Stimulated activated CD4-positive, alpha-beta T cell treated with anti-CD3 and anti-CD28 coated beads, Interleukin-15, amount 100 ng/mL, for 1 hour (primary cell): ENCODE results near the gene BAX.
"Not testable (repeated sequence)": the region's sequence is repeated elsewhere in the genome, so short reads cannot be mapped to it uniquely, and the experiment has no call there.

ENCODE experiments used
- DNase-seq, 2 donors: peaks; one replicate each; pipeline ENCODE4 v3.0.0-alpha.2; 2020; ENCODE audit warnings: low read depth in 1 of 2, low spot score in 1 of 2

BAX gene

DNA sequence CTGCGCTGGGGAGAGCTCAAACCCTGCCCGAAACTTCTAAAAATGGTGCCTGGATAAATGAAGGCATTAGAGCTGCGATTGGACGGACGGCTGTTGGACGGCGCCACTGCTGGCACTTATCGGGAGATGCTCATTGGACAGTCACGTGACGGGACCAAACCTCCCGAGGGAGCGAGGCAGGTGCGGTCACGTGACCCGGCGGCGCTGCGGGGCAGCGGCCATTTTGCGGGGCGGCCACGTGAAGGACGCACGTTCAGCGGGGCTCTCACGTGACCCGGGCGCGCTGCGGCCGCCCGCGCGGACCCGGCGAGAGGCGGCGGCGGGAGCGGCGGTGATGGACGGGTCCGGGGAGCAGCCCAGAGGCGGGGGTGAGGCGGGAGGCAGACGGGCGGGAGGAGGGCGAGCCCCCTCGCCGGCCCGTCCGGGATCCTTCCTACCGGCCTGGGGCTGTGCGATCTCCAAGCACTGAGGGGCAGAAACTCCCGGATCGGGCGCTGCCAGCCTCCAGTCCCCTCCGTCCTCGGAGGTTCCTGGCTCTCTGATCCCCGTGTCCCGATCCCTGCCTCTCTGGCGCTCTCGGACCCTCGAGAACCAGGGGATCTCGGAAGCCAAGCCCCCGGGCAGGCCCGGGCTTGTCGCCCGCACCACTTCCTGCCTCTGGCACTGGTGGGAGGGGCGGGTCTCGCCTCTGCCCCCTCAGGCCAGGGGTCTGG, at the start of gene BAX:
Gene BAX (plus strand): TSS at position 281 of the 713 bp plus-strand sequence. CDS start 54 bp downstream, at position 335.
- DNase-seq: peak; percentile 66 to 91

DNA sequence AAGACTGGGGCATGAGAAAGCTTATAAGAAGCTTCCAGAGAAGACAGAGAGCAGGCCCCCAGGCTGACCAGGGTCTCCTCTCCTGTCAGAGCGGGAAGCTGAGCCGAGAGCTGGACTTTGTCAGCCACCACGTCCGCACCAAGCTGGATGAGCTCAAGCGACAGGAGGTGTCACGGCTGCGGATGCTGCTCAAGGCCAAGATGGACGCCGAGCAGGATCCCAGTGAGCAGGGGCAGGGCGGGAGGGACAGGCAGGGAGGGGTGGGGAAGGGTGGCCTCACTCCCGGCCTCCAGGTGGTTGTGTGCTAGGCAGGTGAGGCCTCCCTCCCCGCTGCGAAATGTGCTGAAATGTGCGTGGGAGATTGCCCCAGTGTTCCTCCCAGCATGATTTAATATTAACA, 49.0 kb upstream of the BAX start:
- DNase-seq: no peak

DNA sequence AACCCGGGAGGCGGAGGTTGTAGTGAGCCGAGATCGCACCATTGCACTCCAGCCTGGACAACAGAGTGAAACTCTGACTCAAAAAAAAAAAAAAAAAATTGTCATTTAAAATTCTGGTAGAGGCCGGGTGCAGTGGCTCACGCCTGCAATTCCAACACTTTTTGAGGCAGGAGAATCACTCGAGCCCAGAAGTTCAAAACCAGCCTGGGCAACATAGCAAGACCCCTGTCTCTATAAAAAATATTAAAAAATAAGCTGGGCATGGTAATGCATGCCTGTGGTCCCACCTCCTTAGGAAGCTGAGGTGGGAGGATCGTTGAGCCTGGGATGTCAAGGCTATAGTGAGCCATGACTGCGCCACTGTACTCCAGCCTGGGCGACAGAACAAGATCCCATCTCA, 48.4 kb upstream of the BAX start:
- DNase-seq: no peak

DNA sequence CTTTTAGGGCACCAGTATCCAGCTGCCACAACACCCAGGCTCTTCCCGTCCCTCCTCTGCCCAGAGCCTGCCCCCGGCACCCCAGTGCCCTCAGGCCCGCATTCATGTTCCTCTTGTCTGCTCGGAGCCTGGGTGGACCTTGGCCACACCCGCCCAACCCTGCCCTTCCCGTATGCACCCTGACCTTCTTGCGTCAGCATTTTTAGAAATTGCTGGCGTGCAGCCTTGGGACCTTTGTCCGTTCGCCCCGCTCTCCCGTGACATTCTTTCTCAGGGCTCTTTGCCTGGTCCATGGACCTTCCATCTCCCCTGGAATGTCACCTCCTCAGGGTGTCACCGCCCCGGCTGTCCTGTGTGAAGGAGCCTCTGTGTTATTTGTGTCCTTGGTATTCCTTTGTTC, 47.0 kb upstream of the BAX start:
- no peak for DNase-seq

DNA sequence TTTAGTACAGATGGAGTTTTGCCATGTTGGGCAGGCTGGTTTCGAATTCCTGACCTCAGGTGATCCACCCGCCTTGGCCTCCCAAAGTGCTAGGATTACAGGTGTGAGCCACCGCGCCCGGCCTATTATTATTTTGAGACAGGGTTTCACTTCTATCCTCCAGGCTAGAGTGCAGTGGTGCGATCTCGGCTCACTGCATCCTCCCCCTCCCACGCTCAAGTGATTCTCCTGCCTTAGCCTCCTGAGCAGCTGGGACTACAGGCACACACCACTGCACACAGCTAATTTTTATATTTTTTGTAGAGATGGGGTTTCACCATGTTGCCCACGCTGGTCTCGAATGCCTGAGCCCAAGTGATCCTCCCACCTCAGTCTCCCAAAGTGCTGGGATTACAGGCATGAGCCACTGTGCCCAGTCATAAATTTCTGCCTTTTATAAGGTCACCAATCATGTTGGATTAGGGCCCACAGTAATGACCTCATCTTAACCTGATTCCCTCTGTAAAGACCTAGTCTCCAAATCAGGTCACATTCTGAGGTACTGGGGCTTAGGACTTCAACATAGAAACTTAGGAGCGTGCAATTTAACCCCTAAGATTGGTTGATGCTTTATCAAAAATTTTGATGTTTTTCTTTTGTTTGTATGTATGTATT, 45.1 kb upstream of the BAX start:
- not testable (repeated sequence) for DNase-seq

DNA sequence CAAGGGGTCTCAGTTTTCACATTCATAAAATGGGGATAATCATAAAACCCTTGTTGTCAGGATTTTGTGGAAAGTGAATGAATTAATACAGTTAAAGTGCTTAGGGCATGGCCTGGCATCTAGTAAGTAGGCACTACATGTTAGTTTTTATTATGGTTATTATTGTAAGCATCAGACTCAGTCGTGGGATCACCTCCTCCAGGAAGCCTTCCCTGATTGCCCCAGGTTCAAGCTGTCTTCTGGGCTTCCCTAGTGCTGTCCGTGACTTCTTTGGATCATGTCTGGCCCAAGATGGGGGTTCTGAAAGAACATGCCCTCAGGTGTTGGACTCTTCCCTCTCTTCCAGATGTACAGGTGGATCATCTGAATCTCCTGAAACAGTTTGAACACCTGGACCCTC, 43.9 kb upstream of the BAX start:
- no peak for DNase-seq

DNA sequence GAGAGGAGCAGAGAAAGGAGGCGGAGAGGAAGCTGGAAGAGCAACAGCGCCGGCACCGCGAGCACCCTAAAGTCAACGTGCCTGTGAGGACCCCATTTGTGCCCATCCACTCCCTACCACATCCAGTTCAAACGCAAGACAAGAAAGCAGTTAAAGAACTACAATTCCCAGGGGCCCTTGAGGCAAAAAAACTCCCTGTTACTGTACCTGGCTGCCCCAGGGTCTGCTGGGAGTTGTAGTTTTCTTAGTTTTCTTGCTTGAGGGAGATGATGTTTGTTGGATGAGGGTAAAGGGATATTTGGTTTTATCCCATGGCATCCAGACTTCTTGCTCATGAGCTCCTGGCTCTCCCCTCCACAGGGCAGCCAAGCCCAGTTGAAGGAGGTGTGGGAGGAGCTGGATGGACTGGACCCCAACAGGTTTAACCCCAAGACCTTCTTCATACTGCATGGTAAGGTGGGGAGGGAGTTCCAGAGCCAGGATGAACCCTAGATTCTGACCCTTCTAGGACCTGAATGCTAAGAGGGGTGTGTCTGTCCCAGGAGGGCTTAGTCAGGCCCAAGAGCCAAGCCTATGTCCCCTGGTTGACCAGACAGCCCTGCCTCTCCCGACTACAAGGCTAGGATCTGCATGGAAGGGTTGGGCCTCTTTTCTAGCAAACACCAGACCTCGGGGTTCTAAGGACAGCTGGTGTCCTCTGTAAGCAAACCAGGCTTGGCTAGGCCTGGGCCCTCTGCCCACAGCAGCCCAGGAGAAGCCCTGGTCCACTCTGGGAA, 41.4 kb upstream of the BAX start:
- DNase-seq: no peak

DNA sequence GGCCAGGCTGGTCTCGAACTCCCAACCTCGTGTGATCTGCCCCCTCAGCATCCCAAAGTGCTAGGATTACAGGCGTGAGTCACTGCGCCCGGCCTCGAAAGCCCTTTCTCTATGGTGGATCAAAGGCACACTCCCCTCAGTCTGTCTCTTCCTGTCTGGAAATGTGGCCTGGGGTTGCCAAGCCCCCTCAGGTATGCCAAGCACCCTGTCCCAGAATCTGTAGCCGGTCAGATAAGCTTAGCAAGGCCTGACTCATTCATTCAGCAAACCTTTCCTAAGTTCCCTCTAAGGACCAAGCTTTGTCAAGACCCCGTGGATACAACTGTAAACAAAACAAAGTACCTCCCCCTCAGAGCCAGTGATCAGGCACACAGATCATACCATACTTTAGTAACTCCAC, 40.5 kb upstream of the BAX start:
- no peak for DNase-seq

DNA sequence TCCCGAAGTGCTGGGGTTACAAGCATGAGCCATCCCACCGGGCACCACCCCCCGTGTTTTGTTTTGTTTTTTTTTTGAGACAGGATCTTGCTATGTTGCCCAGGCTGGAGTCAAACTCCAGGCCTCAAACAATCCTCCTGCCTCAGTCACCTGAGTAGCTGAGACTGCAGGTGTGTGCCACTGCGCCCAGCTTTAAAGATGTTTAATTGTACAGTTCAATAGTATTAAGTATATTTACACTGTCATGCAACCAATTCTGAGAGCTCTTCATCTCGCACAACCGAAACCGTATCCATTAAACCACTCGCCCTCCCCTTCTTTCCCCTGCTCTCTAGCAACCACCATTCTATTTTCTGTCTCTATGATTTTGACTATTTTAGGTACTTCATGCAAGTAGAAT, 38.9 kb upstream of the BAX start:
- no peak for DNase-seq

DNA sequence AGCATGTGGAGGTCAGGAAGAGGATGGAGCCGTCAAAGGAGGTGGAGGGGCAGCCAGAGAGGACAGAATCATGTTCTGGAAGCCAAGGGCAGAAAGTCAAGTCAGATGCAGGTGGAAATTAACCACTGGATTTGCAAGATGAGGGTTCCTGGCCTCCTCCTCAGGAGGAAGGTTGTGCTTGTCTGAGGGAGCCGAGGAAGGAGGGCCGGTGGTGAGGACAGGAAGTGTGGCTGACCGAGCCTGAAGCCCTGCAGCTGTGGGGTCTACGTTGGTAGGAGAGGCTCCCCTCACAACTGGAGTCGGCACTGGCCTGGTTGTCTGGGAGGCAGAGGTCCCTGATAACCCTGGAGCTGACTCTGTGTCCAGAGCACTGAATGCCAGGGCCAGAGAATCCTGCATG, 36.6 kb upstream of the BAX start:
- DNase-seq: no peak

DNA sequence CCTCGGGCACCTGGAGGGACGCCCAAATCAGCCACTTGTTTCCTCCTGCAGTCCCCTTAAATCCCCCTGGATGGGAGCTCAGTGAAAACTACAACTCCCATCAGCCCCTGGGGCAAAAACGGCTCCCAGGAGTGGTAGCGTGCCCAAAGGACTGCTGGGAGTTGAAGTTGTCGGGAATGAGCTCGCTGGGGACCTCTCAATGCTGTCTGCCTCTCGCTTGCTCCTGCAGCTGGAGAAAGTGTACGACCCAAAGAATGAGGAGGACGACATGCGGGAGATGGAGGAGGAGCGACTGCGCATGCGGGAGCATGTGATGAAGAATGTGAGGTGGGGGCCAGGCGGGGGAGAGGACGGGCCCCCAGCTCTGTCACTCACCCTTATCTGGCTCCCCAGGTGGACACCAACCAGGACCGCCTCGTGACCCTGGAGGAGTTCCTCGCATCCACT, 35.9 kb upstream of the BAX start:
- DNase-seq: no peak

DNA sequence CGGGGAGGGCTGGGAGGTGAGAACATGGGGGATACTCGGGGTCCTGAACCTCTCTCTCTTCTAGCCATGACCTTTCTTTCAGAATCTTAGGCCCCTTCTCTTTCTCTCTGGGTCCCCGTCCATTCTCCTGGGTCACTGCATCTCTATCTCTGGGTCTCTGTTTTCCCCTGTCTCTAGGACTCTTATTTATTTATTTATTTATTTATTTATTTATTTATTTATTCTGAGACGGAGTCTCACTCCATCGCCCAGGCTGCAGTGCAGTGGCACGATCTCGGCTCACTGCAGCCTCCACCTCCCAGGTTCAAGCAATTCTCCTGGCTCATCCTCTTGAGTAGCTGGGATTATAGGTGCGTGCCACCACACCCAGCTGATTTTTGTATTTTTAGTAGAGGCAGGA, 35.4 kb upstream of the BAX start:
- DNase-seq: not testable (repeated sequence)

DNA sequence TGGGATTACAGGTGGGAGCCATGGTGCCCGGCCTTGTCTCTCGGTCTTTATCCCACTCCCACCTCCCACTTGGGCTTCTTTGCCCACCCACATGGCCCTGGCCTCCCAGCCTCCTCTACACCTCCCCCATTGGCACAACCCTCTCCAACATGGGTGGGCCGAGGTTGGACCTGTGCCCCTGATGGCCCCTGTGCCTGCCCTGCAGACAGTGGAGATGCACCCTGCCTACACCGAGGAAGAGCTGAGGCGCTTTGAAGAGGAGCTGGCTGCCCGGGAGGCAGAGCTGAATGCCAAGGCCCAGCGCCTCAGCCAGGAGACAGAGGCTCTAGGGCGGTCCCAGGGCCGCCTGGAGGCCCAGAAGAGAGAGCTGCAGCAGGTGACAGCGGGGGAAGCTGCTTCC, 33.7 kb upstream of the BAX start:
- DNase-seq: no peak

DNA sequence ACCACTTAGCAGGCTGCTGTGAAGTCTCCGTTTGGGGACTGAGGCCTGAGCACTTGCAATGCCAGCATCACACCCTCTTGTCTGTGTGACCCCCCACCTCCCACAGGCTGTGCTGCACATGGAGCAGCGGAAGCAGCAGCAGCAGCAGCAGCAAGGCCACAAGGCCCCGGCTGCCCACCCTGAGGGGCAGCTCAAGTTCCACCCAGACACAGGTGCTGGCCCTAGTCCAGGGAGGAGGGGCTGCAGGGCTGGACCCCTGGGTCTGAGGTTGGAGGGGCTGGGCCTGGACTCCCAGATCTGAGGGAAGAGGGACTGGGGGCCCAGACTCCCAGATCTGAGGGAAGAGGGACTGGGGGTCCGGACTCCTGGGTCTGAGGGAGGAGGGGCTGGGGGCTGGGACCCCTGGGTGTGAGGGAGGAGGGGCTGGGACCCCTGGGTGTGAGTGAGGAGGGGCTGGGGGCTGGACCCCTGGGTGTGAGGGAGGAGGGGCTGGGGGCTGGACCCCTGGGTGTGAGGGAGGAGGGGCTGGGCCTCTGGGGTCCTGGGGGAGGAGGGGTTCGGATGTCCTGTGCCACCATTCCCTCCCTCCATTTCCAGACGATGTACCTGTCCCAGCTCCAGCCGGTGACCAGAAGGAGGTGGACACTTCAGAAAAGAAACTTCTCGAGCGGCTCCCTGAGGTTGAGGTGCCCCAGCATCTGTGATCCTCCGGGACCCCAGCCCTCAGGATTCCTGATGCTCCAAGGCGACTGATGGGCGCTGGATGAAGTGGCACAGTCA, 32.8 kb upstream of the BAX start:
- no peak for DNase-seq

DNA sequence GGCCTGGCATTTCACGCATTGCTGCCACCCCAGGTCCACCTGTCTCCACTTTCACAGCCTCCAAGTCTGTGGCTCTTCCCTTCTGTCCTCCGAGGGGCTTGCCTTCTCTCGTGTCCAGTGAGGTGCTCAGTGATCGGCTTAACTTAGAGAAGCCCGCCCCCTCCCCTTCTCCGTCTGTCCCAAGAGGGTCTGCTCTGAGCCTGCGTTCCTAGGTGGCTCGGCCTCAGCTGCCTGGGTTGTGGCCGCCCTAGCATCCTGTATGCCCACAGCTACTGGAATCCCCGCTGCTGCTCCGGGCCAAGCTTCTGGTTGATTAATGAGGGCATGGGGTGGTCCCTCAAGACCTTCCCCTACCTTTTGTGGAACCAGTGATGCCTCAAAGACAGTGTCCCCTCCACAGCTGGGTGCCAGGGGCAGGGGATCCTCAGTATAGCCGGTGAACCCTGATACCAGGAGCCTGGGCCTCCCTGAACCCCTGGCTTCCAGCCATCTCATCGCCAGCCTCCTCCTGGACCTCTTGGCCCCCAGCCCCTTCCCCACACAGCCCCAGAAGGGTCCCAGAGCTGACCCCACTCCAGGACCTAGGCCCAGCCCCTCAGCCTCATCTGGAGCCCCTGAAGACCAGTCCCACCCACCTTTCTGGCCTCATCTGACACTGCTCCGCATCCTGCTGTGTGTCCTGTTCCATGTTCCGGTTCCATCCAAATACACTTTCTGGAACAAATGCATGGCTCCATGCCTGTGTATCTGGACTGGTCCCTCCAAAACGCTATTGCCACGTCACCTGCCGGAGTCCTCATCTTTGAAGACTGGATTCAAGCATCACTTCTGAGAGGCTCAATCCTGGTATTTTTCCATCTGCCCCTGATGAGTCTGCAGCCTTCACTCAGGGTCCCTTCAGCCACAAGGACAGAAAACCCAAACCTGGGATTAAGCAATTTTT, 31.9 kb upstream of the BAX start:
- no peak for DNase-seq

DNA sequence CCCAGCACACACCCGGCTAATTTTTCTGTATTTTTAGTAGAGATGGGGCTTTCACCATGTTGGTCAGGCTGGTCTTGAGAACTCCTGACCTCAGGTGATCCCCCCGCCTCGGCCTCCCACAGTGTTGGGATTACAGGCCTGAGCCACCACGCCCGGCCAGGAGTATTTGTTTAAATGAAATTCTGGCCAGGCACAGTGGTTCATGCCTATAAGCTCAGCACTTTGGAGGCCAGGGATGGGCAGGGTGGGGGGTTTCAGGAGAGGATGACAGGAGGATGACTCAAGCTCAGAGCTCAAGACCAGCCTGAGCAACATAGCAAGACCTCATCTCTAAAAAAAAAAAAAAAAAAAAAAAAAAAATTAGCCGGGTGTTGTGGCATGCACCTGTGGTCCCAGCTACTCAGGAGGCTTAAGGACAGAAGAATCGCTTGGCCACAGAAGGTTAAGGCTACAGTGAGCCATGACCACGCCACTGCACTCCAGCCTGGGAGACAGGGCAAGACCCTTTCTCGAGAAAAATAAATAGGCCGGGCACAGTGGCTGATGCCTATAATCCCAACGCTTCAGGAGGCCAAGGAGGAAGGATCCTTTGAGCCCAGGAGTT, 29.3 kb upstream of the BAX start:
- no peak for DNase-seq

DNA sequence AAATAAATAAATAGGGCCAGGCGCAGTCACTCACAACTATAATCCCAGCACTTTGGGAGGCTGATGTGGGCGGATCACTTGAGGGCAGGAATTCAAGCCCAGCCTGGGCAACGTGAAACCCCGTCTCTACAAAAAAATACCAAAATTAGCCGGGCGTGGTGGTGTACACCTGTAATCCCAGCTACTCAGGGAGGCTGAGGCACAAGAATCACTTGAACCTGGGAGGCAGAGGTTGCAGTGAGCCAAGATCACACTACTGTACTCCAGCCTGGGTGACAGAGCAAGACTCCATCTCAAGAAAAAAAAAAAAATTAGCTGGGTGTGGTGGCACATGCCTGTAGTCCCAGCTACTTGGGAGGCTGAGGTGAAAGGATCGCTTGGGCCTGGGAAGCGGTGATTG, 28.8 kb upstream of the BAX start:
- DNase-seq: not testable (repeated sequence)

DNA sequence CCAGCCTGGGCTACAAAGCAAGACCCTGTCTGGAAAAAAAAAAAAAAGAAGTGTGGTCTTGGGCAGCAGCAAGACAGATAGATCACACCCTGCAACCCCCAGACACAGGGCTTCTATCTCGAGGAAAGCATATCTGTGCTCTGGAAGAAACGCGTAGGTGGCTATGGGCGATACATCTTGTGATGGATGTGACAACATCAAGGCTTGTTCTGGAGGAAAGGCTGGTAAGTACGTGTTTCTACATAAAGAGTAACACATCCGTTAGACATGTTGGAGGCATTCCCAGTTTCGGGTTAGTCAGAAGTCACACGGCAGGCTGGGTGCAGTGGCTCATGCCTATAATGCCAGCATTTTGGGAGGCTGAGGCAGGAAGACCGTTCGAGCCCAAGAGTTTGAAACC, 27.8 kb upstream of the BAX start:
- no peak for DNase-seq

DNA sequence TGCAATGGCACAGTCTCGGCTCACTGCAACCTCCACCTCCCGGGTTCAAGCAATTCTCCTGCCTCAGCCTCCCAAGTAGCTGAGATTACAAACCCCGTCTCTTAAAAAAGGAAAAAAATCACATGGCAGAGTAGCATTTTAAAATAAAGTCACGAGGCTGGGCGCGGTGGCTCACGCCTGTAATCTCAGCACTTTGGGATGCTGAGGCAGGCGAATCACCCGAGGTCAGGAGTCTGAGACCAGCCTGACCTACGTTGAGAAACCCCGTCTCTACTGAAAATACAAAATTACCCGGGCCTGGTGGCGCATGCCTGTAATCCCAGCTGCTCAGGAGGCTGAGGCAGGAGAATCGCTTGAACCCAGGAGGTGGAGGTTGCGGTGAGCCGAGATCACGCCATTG, 27.0 kb upstream of the BAX start:
- DNase-seq: not testable (repeated sequence)
